Measurements from ENCODE around the gene CHRND.

DNA sequence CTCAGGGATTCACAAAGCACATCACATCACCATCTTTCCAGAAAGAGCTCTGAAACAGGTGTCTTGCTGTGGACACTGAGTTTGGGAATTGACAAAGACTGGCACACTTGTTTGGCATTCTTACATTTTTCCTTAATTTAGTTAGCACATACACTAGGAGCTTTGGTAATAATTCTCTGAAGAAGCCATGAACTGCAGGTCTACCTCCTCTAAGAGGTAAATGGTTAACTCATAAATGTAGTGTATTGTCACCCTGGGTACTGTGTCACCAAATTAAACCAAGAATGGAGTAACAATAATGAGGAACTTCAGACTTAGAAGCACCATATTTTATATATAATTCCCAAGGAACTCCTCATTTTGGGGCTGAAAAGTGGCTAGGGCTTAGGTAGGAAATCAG, 47.1 kb downstream of the CHRND start:
- TF ChIP-seq FOSL1 (CRISPR knock-in tag; IDR thresholded peaks at IDR 0.05; ENCODE audit: borderline replicate concordance) (no peak), NKX3-1 (CRISPR knock-in tag; IDR thresholded peaks at IDR 0.05) (no peak), POLR2A (IDR thresholded peaks at IDR 0.05; ENCODE audit: insufficient read depth in 1 of 2, low read depth in 2 of 2, low read length in 2 of 2) (no peak), MTA3 (CRISPR knock-in tag; IDR thresholded peaks at IDR 0.05) (no peak), NR1H2 (CRISPR knock-in tag; IDR thresholded peaks at IDR 0.05; ENCODE audit: borderline replicate concordance, low read depth) (no peak), SIX4 (CRISPR knock-in tag; IDR thresholded peaks at IDR 0.05) (no peak), EP300 (IDR thresholded peaks at IDR 0.05; ENCODE audit: low read depth in 2 of 2, low read length in 2 of 2) (no peak), EP300 (CRISPR knock-in tag; IDR thresholded peaks at IDR 0.05; ENCODE audit: borderline replicate concordance) (no peak)
- TF ChIP-seq, protein P1, sequence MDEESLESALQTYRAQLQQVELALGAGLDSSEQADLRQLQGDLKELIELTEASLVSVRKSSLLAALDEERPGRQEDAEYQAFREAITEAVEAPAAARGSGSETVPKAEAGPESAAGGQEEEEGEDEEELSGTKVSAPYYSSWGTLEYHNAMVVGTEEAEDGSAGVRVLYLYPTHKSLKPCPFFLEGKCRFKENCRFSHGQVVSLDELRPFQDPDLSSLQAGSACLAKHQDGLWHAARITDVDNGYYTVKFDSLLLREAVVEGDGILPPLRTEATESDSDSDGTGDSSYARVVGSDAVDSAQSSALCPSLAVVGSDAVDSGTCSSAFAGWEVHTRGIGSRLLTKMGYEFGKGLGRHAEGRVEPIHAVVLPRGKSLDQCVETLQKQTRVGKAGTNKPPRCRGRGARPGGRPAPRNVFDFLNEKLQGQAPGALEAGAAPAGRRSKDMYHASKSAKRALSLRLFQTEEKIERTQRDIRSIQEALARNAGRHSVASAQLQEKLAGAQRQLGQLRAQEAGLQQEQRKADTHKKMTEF (CRISPR knock-in tag; IDR thresholded peaks at IDR 0.05), result no peak
- TF ChIP-seq, protein P2, sequence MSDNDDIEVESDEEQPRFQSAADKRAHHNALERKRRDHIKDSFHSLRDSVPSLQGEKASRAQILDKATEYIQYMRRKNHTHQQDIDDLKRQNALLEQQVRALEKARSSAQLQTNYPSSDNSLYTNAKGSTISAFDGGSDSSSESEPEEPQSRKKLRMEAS (IDR thresholded peaks at IDR 0.05), result no peak
- TF ChIP-seq, protein P3, sequence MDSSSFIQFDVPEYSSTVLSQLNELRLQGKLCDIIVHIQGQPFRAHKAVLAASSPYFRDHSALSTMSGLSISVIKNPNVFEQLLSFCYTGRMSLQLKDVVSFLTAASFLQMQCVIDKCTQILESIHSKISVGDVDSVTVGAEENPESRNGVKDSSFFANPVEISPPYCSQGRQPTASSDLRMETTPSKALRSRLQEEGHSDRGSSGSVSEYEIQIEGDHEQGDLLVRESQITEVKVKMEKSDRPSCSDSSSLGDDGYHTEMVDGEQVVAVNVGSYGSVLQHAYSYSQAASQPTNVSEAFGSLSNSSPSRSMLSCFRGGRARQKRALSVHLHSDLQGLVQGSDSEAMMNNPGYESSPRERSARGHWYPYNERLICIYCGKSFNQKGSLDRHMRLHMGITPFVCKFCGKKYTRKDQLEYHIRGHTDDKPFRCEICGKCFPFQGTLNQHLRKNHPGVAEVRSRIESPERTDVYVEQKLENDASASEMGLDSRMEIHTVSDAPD (CRISPR knock-in tag; IDR thresholded peaks at IDR 0.05), result no peak
- TF ChIP-seq, protein P4, sequence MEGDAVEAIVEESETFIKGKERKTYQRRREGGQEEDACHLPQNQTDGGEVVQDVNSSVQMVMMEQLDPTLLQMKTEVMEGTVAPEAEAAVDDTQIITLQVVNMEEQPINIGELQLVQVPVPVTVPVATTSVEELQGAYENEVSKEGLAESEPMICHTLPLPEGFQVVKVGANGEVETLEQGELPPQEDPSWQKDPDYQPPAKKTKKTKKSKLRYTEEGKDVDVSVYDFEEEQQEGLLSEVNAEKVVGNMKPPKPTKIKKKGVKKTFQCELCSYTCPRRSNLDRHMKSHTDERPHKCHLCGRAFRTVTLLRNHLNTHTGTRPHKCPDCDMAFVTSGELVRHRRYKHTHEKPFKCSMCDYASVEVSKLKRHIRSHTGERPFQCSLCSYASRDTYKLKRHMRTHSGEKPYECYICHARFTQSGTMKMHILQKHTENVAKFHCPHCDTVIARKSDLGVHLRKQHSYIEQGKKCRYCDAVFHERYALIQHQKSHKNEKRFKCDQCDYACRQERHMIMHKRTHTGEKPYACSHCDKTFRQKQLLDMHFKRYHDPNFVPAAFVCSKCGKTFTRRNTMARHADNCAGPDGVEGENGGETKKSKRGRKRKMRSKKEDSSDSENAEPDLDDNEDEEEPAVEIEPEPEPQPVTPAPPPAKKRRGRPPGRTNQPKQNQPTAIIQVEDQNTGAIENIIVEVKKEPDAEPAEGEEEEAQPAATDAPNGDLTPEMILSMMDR (CRISPR knock-in tag; IDR thresholded peaks at IDR 0.05), result no peak
- TF ChIP-seq, protein P5, sequence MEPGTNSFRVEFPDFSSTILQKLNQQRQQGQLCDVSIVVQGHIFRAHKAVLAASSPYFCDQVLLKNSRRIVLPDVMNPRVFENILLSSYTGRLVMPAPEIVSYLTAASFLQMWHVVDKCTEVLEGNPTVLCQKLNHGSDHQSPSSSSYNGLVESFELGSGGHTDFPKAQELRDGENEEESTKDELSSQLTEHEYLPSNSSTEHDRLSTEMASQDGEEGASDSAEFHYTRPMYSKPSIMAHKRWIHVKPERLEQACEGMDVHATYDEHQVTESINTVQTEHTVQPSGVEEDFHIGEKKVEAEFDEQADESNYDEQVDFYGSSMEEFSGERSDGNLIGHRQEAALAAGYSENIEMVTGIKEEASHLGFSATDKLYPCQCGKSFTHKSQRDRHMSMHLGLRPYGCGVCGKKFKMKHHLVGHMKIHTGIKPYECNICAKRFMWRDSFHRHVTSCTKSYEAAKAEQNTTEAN (CRISPR knock-in tag; conservative IDR thresholded peaks at IDR 0.05), result no peak
